ENCODE results near the gene TMEM97. TPM values are rescaled to one million over a fixed set of nuclear protein-coding genes. Genes with fewer than 3 reads are reported as not detected.

Gene TMEM97
- total and polyA plus RNA-seq, 9 of the 15 experiments (the other 6 are each of a cell fraction or from before 2014, with no cell fraction given): 34.6 to 121 (median 76.0) TPM

DNA sequence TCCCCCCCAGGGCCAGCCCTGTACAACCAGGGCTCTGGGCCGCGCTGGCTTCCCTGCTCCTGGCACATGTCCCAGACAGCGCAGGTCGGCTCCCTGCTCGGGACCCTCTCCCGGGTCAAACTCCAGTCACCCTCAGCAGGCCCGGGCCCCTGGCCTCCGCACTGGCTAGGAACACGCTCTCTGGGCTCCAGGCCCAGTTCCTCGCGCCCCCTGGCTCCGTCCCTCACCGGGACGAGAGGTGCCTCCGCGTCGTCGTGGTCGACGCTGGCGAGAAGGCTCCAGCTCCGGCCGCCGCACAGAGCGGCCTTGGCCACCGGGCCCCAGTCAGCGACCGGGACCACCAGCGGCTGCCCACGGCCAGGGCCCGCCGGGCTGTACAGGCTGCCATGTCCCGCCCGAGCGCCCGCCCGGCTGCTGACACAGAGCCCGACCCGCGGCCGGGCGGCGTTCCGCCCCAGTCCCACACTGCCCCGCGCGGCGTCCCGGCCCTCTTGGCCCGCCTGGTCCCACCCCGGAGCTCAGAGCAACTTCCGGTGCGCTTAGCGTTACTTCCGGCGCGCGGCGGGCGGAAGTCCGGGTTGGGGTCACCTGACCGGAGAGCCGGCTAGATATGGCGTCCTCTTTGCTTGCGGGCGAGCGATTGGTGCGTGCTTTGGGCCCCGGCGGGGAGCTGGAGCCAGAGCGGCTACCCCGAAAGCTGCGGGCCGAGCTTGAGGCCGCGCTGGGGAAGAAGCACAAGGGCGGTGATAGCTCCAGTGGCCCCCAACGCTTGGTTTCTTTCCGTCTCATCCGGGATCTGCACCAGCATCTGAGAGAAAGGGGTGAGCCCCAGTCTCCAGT is 38.3 kb downstream of the TMEM97 start, which contains the start of gene POLDIP2 (continued):
- peak; percentile 97 for TF ChIP-seq E2F8 (IDR thresholded peaks at IDR 0.05; ENCODE audit: low read depth, partially characterized antibody)
- no peak for TF ChIP-seq CHCHD3 (CRISPR knock-in tag; IDR thresholded peaks at IDR 0.05)
- TF ChIP-seq POLR3A (IDR thresholded peaks at IDR 0.05; ENCODE audit: borderline replicate concordance, extremely low read depth, insufficient read depth, insufficient read length): no peak
- TF ChIP-seq ZNF239 (CRISPR knock-in tag; IDR thresholded peaks at IDR 0.05): no peak
- TF ChIP-seq GATAD2B (IDR thresholded peaks at IDR 0.05; ENCODE audit: borderline replicate concordance): peak; percentile 63; the same call in 1 of the 2 replicates
- no peak for TF ChIP-seq SMAD1 (IDR thresholded peaks at IDR 0.05; ENCODE audit: low read depth, low read length, partially characterized antibody)
- TF ChIP-seq YBX1 (IDR thresholded peaks at IDR 0.05): no peak
- no peak for TF ChIP-seq ARID1B (IDR thresholded peaks at IDR 0.05)
- no peak for TF ChIP-seq TARDBP (IDR thresholded peaks at IDR 0.05)
- TF ChIP-seq NFIC (IDR thresholded peaks at IDR 0.05): peak; percentile 55
- TF ChIP-seq, protein P1, sequence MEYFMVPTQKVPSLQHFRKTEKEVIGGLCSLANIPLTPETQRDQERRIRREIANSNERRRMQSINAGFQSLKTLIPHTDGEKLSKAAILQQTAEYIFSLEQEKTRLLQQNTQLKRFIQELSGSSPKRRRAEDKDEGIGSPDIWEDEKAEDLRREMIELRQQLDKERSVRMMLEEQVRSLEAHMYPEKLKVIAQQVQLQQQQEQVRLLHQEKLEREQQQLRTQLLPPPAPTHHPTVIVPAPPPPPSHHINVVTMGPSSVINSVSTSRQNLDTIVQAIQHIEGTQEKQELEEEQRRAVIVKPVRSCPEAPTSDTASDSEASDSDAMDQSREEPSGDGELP (CRISPR knock-in tag; IDR thresholded peaks at IDR 0.05; ENCODE audit: borderline replicate concordance): peak; percentile 71
- no peak for TF ChIP-seq BDP1 (IDR thresholded peaks at IDR 0.05; ENCODE audit: insufficient read depth, insufficient read length)
- TF ChIP-seq, protein P2, sequence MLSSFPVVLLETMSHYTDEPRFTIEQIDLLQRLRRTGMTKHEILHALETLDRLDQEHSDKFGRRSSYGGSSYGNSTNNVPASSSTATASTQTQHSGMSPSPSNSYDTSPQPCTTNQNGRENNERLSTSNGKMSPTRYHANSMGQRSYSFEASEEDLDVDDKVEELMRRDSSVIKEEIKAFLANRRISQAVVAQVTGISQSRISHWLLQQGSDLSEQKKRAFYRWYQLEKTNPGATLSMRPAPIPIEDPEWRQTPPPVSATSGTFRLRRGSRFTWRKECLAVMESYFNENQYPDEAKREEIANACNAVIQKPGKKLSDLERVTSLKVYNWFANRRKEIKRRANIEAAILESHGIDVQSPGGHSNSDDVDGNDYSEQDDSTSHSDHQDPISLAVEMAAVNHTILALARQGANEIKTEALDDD (IDR thresholded peaks at IDR 0.05): no peak
- TF ChIP-seq ZNF717 (CRISPR knock-in tag; IDR thresholded peaks at IDR 0.05): no peak
- TF ChIP-seq, protein P3, sequence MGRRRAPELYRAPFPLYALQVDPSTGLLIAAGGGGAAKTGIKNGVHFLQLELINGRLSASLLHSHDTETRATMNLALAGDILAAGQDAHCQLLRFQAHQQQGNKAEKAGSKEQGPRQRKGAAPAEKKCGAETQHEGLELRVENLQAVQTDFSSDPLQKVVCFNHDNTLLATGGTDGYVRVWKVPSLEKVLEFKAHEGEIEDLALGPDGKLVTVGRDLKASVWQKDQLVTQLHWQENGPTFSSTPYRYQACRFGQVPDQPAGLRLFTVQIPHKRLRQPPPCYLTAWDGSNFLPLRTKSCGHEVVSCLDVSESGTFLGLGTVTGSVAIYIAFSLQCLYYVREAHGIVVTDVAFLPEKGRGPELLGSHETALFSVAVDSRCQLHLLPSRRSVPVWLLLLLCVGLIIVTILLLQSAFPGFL (CRISPR knock-in tag; IDR thresholded peaks at IDR 0.05): peak; percentile 77; the same call in 1 of the 2 replicates

Measured in K562 (cell line).